ENCODE results near the gene GALNT10.

GALNT10 gene

GRCh38 chr5:154309805-154310204 lies 119.3 kb downstream of the GALNT10 start:
- DNase-seq (ENCODE audit: low read depth), result peak; percentile 29
- H3K4me3 ChIP-seq (replicated peaks; ENCODE audit: low read depth, low read length), result no peak overlapping the region
- TF ChIP-seq, protein P1, sequence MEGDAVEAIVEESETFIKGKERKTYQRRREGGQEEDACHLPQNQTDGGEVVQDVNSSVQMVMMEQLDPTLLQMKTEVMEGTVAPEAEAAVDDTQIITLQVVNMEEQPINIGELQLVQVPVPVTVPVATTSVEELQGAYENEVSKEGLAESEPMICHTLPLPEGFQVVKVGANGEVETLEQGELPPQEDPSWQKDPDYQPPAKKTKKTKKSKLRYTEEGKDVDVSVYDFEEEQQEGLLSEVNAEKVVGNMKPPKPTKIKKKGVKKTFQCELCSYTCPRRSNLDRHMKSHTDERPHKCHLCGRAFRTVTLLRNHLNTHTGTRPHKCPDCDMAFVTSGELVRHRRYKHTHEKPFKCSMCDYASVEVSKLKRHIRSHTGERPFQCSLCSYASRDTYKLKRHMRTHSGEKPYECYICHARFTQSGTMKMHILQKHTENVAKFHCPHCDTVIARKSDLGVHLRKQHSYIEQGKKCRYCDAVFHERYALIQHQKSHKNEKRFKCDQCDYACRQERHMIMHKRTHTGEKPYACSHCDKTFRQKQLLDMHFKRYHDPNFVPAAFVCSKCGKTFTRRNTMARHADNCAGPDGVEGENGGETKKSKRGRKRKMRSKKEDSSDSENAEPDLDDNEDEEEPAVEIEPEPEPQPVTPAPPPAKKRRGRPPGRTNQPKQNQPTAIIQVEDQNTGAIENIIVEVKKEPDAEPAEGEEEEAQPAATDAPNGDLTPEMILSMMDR (IDR thresholded peaks at IDR 0.05; ENCODE audit: low read length, missing control alignments), result no peak

DNA sequence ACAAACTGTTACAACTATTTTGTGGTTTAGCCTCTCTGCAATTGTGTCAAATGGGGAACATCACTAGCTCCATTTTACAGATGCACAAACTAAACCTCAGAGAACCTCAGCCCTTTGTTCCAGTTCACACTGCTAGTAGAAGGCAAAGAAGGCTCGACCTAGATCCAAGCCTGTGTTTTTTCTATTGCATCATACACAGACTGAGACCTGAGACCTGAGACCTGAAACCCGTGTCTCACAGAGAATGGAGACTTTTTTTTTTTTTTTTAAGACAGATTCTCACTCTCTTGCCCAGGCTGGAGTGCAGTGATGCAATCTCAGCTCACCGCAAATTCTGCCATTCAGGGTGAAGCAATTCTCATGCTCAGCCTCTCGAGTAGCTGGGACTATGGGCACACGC lies 120.8 kb downstream of the GALNT10 start:
- DNase-seq (ENCODE audit: low read depth), result no peak
- TF ChIP-seq, protein P1 (IDR thresholded peaks at IDR 0.05; ENCODE audit: low read length, missing control alignments), result no peak

GRCh38 chr5:154312000-154312399 lies 121.5 kb downstream of the GALNT10 start:
- no peak for DNase-seq (ENCODE audit: low read depth)
- TF ChIP-seq, protein P1 (IDR thresholded peaks at IDR 0.05; ENCODE audit: low read length, missing control alignments), result no peak
- no peak overlapping the region for H3K4me3 ChIP-seq (replicated peaks; ENCODE audit: low read depth, low read length)

More for the DNA sequence above, 120.8 kb downstream of the GALNT10 start:
- no peak overlapping the region for H3K4me3 ChIP-seq (replicated peaks; ENCODE audit: low read depth, low read length)

DNA sequence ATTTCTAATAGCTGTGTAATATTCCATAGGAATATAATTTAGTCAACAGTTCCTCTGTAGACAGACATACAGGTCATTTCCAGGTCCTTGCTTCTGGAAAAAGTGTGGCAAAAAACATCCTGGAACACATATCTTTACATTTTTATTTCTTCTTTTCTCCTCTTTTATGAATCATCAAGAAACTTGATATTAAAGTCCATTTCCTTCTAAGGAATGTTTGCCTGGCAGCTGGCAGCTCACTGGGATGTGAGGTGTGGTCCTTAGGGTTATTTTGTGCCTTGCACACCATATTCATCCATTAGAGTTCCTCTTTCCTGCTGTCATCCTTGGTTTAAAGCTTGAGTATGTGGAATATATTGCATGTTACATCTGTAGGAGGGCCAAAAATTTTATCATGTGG lies 122.0 kb downstream of the GALNT10 start:
- TF ChIP-seq, protein P1 (IDR thresholded peaks at IDR 0.05; ENCODE audit: low read length, missing control alignments), result no peak
- peak; percentile 29 for DNase-seq (ENCODE audit: low read depth)
- H3K4me3 ChIP-seq (replicated peaks; ENCODE audit: low read depth, low read length), result no peak overlapping the region

- DNase-seq (ENCODE audit: low read depth), result no peak
Observed at GRCh38 chr5:154313360-154314017, 123.0 kb downstream of the GALNT10 start.

DNA sequence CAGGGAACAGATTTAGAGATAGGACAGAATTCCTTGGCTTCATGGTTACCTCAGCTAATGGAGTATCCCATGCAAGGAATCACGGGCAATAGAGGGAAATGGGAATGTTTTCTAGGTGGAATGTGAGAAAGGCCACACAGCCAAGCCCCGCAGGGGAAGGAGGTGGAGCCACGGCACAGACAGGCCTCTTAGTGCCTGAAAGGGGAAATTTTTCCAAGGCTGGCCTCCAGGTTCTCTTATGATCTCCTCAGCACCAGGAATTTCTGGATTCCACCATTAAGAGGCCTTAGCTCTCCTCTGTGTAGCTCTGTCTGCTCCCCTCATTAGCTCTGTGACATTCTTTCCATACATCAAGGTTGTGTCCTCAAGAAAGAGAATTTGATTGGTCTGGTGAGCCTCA lies 124.7 kb downstream of the GALNT10 start:
- no peak overlapping the region for H3K4me3 ChIP-seq (replicated peaks; ENCODE audit: low read depth, low read length)
- TF ChIP-seq, protein P1 (IDR thresholded peaks at IDR 0.05; ENCODE audit: low read length, missing control alignments), result no peak
- no peak for DNase-seq (ENCODE audit: low read depth)

More at GRCh38 chr5:154313360-154314017, 123.0 kb downstream of the GALNT10 start:
- no peak overlapping the region for H3K4me3 ChIP-seq (replicated peaks; ENCODE audit: low read depth, low read length)
- TF ChIP-seq, protein P1 (IDR thresholded peaks at IDR 0.05; ENCODE audit: low read length, missing control alignments), result no peak

DNA sequence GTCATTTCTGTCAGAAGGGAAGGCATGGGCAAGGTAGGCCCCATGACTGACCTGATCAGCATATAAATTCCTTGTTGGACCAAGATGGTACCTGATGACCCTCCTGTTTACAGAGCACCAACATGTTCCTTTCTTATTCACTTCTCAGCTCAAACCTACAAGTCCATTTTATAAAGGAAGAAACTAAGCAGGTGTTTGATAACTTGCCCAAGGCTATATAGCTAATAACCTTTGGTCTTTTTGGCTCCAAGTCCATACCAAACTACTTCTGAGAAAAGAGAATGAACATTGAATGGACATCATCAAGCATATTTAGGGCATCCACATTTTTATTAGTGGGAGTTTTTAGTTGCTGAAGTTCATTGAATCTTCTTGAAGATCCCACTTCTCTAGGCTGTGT lies 125.2 kb downstream of the GALNT10 start:
- H3K4me3 ChIP-seq (replicated peaks; ENCODE audit: low read depth, low read length), result no peak overlapping the region
- no peak for DNase-seq (ENCODE audit: low read depth)
- TF ChIP-seq, protein P1 (IDR thresholded peaks at IDR 0.05; ENCODE audit: low read length, missing control alignments), result no peak

All from fibroblast of pulmonary artery (primary cell).